Choroid plexus epithelial cell (primary cell): ENCODE results near the gene ANK3.

Experiments
- DNase-seq: peaks from one replicate; pipeline ENCODE4 v3.0.0-alpha.2; 2010; ENCODE audit warnings: low read depth
- H3K4me3 ChIP-seq: 2 replicates; pipeline ENCODE4 v1.5.1; 2011; ENCODE audit warnings: low read depth, mild to moderate bottlenecking, control low read depth, low read length, moderate library complexity
- TF ChIP-seq, protein P1 (sequence below): conservative IDR thresholded peaks from 2 replicates; pipeline ENCODE4 v1.5.1; 2011; ENCODE audit warnings: low read depth, mild to moderate bottlenecking, control low read depth, inconsistent platforms, low read length, moderate library complexity

Gene ANK3

DNA sequence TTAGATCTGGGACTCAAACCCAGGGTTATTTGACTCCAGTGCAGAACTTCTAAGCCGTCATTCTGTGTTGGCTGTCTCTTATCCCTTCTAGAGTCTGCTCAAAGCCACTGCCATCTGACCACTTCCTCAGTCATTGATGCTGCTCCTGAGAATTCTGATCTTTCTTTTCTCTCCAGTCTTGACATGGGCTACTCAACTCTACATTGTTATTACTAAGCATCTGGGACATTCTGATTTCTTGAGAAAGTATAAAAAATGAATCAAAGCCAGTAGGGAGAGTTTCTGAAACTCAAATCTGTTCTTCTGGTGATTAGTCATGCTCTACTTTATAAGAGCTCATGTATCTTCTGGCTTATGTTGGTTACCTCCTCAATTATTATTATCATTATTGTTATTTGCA is 48.7 kb downstream of the ANK3 start:
- peak; percentile 6 for DNase-seq
- H3K4me3 ChIP-seq, result no peak overlapping the region
- TF ChIP-seq, protein P1, sequence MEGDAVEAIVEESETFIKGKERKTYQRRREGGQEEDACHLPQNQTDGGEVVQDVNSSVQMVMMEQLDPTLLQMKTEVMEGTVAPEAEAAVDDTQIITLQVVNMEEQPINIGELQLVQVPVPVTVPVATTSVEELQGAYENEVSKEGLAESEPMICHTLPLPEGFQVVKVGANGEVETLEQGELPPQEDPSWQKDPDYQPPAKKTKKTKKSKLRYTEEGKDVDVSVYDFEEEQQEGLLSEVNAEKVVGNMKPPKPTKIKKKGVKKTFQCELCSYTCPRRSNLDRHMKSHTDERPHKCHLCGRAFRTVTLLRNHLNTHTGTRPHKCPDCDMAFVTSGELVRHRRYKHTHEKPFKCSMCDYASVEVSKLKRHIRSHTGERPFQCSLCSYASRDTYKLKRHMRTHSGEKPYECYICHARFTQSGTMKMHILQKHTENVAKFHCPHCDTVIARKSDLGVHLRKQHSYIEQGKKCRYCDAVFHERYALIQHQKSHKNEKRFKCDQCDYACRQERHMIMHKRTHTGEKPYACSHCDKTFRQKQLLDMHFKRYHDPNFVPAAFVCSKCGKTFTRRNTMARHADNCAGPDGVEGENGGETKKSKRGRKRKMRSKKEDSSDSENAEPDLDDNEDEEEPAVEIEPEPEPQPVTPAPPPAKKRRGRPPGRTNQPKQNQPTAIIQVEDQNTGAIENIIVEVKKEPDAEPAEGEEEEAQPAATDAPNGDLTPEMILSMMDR, result no peak

DNA sequence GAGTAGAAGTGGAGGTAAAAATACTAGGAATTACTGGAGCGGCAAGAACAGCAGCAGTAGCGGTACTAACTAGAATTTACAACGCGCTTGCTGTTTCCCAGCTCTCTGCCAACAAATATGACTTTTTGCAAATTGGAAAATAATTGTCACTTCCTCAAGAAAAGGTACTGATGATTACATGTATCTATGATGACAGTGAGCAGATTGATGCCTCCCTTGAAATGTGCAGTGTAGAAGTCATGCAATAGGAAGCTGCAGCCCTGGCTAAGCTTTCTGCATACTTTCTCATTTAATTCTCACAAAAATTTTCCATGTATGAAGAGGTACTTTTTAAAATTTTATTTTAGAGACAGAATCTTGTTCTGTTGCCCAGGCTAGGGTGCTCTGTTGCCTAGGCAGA is 49.9 kb downstream of the ANK3 start:
- H3K4me3 ChIP-seq, result no peak overlapping the region
- TF ChIP-seq, protein P1, result no peak

DNA sequence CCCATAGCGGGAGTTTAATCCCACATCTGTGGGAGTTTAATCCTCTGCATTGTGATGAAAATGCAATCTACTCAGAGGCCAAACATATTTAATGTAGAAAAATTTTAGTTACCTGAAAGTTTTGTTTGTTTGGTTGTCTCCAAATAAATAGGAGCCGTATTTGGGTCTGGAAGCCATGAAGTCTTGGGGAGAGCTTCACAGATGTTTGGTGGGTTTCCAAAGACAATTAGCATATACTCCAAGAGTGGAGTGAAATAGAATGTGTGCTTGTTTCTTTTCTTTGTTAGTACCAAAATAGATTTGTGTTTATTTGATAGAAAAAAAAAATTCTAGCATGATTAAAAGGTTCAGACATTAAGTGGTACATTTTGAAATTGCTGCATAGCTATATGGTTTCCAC is 50.9 kb downstream of the ANK3 start:
- H3K4me3 ChIP-seq, result no peak overlapping the region
- TF ChIP-seq, protein P1, result no peak
- no peak for DNase-seq

More for the DNA sequence above, 49.9 kb downstream of the ANK3 start:
- DNase-seq, result no peak

DNA sequence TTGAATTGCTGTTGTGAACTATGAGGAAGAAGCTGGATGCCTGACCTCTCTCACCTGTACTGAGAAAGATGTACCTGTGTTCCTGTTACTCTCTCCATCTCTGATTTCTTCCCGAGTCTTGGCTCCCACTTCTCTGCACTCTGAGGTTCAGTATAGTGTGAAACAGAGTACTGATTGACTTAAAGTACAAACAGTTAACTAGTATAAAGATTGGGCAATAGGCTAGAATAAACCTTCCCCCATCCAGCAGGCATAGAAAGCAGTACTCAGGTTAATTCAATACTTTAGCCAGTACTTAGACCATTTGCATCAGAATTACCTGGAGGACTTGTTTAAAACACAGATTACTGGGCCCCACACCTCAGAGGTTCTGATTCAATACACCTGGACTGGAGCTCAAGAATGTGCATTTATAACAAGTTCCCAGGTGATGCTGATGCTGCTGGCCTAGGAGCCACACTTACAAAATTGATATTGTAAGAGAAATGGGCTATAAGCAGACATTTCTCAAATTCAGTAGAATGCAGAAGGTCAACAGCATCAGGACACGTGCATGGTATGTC is 51.6 kb downstream of the ANK3 start:
- no peak for DNase-seq
- TF ChIP-seq, protein P1, result no peak
- H3K4me3 ChIP-seq, result no peak overlapping the region

DNA sequence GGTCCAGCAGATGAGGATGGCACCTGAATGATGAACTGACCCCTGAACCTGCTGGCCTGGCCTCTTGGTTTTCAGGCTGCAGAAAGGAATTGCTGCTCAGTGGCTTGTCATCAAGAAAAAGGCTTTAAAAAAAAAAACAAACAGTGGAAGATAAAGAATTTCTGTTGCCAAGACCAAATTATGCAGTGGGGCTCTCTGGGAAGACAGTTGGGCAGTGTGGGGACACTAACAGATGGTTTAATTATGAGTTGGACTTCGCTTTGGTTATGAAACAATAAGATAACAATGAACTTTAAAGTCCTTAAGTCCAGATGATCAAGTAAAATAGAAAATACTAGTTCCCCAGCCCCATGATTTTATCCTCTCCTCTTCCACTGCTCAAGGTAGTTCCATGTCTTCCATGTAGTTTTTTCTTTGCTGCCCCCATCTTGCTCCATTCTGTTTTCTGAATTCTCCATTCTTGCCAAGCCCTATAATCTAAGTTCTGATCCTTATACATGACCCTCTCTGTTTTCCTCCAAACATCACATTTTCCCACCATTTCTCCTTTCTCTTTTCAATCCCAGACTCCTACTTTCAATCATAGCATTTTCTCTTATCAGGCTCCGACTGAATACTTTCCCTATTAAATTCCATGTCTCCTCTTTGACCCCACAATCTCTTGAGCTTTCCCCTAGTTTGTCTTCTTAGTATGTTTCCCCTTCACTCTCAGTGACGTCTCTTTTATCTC is 52.6 kb downstream of the ANK3 start:
- DNase-seq, result no peak
- TF ChIP-seq, protein P1, result no peak
- no peak overlapping the region for H3K4me3 ChIP-seq

DNA sequence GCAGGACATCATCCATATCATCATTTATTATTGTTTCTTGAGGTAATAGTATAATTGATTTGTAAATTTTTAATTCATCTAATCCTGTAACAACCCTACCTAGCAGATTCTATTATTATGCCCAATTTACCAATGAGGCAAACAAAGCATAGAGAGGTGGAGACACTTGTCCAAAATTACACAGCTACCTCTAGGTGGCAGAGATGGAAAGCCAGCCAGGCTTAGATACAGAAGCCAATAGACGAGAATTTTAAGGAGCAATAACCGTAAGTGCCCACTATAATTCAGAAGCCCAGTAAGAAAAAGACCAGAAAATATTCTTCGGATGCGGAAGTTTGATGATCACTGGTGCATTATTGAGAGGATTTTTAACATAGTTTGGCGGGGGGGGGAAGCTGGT is 54.0 kb downstream of the ANK3 start:
- peak; percentile 21 for DNase-seq
- no peak overlapping the region for H3K4me3 ChIP-seq
- TF ChIP-seq, protein P1, result peak; percentile 45

DNA sequence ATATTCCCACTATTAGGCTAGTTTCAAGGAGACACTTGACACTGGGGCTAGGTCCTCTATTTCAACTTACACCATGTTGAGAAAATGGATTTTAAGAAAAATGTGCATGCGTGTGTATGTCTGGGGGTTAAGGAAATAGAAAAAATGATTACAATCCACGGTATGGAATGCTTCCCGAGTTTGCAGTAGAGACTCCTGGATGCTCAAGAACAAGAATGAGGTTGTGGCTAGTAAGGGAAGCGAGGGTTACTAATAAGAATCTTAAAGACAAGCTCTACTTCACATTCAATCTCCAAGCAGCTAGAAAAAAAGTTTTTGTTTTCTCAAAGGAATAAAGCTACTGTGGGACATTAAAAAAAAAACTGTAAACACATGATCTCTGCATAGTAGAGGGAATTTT is 54.7 kb downstream of the ANK3 start:
- H3K4me3 ChIP-seq, result no peak overlapping the region
- peak; percentile 56 for DNase-seq
- TF ChIP-seq, protein P1, result no peak
